H1 (cell line): ENCODE results near the gene TAF8.

ENCODE experiments used
- CTCF ChIP-seq, 3 experiments: IDR thresholded peaks; 1 replicate in 2 of 3; 2 replicates in 1 of 3; pipeline versions ENCODE4 v1.5.1 to v1.6.1; 2011; ENCODE audit warnings: low read length in 3 of 3, mild to moderate bottlenecking in 3 of 3, inconsistent platforms in 2 of 3, low read depth in 1 of 3, moderate library complexity in 1 of 3; ENCODE audit not compliant: insufficient read depth in 1 of 3; ENCODE audit errors: control extremely low read depth in 1 of 3
- EZH2 ChIP-seq: fragments of 200-600 bp; sonication (generic); IDR thresholded peaks from 2 replicates; pipeline ENCODE4 v1.7.1; 2012; ENCODE audit warnings: low read depth, mild to moderate bottlenecking, moderate library complexity, low read length, inconsistent platforms; ENCODE audit not compliant: severe bottlenecking
- MAFK ChIP-seq: IDR thresholded peaks from 2 replicates; pipeline ENCODE4 v1.6.1; 2012; ENCODE audit warnings: low read depth, mild to moderate bottlenecking, improper control_type of control experiment, low read length
- POLR2A ChIP-seq, 2 experiments: IDR thresholded peaks; 1 replicate in 1 of 2; 2 replicates in 1 of 2; pipeline ENCODE4 v1.6.1; 2011; ENCODE audit warnings: low read depth in 2 of 2, low read length in 2 of 2, mild to moderate bottlenecking in 2 of 2; ENCODE audit errors: control extremely low read depth in 1 of 2
- POLR2AphosphoS5 ChIP-seq: IDR thresholded peaks from 2 replicates; pipeline ENCODE4 v1.6.1; 2011; ENCODE audit warnings: low read depth, low read length
- TAF1 ChIP-seq: IDR thresholded peaks from 2 replicates; pipeline ENCODE4 v1.6.1; 2011; ENCODE audit warnings: mild to moderate bottlenecking, low read depth, low read length
- ZNF274 ChIP-seq: IDR thresholded peaks from 2 replicates; pipeline ENCODE4 v1.7.0; 2012; ENCODE audit warnings: low read length, borderline replicate concordance; ENCODE audit errors: extremely low read depth

GRCh38 chr6:42086046-42087035 lies 36.0 kb downstream of the TAF8 start:
- peak; percentile 45 to 63 (median 45); a peak in 3 of 4 replicates for TF ChIP-seq CTCF (IDR thresholded peaks at IDR 0.05; ENCODE audit: control extremely low read depth in 1 of 3, insufficient read depth in 1 of 3, low read depth in 1 of 3, low read length in 3 of 3)
- no peak for TF ChIP-seq MAFK
- TF ChIP-seq EZH2 = no peak
- TF ChIP-seq POLR2A (IDR thresholded peaks at IDR 0.05; ENCODE audit: control extremely low read depth in 1 of 2, low read depth in 2 of 2, low read length in 2 of 2) = no peak
- no peak for TF ChIP-seq POLR2AphosphoS5
- TF ChIP-seq TAF1 = no peak
- no peak for TF ChIP-seq ZNF274
